Lower lobe of right lung (tissue), 2 donors: ENCODE measurements around the gene SH3BGR. TPM values are rescaled to one million over a fixed set of nuclear protein-coding genes. Genes with fewer than 3 reads are reported as not detected.

Source experiments
- ATAC-seq, 2 donors: fragments of 200-7000 bp; cut with Tn5 transposase; one replicate each; pipeline ENCODE4 v1.9.1; 2020 to 2022; ENCODE audit warnings: mild to moderate bottlenecking in 2 of 2, moderate library complexity in 2 of 2
- DNase-seq: peaks from one replicate; pipeline ENCODE4 v3.0.0-alpha.2; 2020
- H3K27ac ChIP-seq: fragments of 200-600 bp; one replicate; pipeline ENCODE4 v1.8.0; 2022
- H3K27me3 ChIP-seq: fragments of 200-600 bp; one replicate; pipeline ENCODE4 v1.8.0; 2022; ENCODE audit warnings: low read depth
- H3K36me3 ChIP-seq: fragments of 200-600 bp; one replicate; pipeline ENCODE4 v1.8.0; 2022; ENCODE audit warnings: mild to moderate bottlenecking
- H3K4me1 ChIP-seq: fragments of 200-600 bp; one replicate; pipeline ENCODE4 v1.8.0; 2022
- H3K4me3 ChIP-seq: fragments of 200-600 bp; one replicate; pipeline ENCODE4 v1.8.0; 2022; ENCODE audit warnings: mild to moderate bottlenecking
- H3K9me3 ChIP-seq: fragments of 200-600 bp; one replicate; pipeline ENCODE4 v1.8.0; 2022
- CTCF ChIP-seq: fragments of 200-600 bp; IDR thresholded peaks from one replicate; pipeline ENCODE4 v1.8.0; 2022; ENCODE audit warnings: antibody characterized with exemption, mild to moderate bottlenecking
- intact Hi-C: fragments of 100-400 bp; cut with DNase I; formaldehyde crosslinking; loops from one replicate; pipeline ENCODE4 v1.11.0; 2022
- total RNA-seq: library from RNA; stranded (reverse); fragmentation: NEBNext Ultra II Directional; extraction: Animal tissue kit (Norgen Biotek cat#: 25700); gene quantifications from one replicate; pipeline ENCODE4 v1.2.1, GENCODE V29; 2021
- donor health status: DM: no; HTN: yes; CAD: no; lungs with severe emphysema.

Gene SH3BGR
- total RNA-seq, 1 donor from 2014 or later, result 4.1 TPM

DNA sequence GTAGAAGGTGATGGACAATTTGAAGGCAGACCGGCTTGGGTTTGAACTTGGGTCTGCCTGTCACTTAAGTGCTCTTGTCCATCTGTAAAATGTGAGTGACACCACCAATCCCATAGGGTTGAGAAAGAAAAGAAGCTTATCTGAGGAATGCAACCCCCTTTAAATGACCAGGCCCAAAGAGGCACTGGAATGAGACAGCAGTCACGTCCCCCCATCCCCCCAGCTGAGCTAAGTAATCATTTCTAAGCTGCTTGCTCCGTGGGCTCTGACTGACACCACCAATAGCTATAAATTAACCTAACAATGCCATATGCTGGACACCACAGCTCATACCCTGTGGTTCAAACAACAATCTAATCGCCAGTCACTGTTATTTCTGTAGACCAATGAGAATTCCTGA lies 21.3 kb upstream of the SH3BGR start:
- no peaks in the 10 kb centered on the region for H3K4me1 ChIP-seq
- ATAC-seq, result no peak
- no peak for TF ChIP-seq CTCF
- no peaks in the 10 kb centered on the region for H3K9me3 ChIP-seq
- no peaks in the 10 kb centered on the region for H3K36me3 ChIP-seq
- intact Hi-C loops, result no loop called here
- DNase-seq, result no peak
- H3K4me3 ChIP-seq, result no peak overlapping the region
- no peaks in the 10 kb centered on the region for H3K27me3 ChIP-seq
- H3K27ac ChIP-seq, result no peak overlapping the region

GRCh38 chr21:39430954-39431353 lies 20.8 kb upstream of the SH3BGR start:
- H3K36me3 ChIP-seq, result no peaks in the 10 kb centered on the region
- intact Hi-C loops, result no loop called here

GRCh38 chr21:39434950-39435349 lies 16.8 kb upstream of the SH3BGR start:
- TF ChIP-seq CTCF, result no peak
- Histone ChIP-seq H3K36me3 (no peaks in the 10 kb centered on the region), H3K4me1 (no peaks in the 10 kb centered on the region), H3K9me3 (no peaks in the 10 kb centered on the region), H3K27ac (no peak overlapping the region), H3K4me3 (no peak overlapping the region), H3K27me3 (no peaks in the 10 kb centered on the region)
- DNase-seq (no peak), ATAC-seq (no peak)
- intact Hi-C loops, result no loop called here

More at GRCh38 chr21:39430954-39431353, 20.8 kb upstream of the SH3BGR start:
- Histone ChIP-seq H3K4me1 (no peaks in the 10 kb centered on the region), H3K27me3 (no peaks in the 10 kb centered on the region), H3K27ac (no peak overlapping the region), H3K4me3 (no peak overlapping the region), H3K9me3 (no peaks in the 10 kb centered on the region)
- TF ChIP-seq CTCF, result no peak
- DNase-seq (no peak), ATAC-seq (no peak)

GRCh38 chr21:39439232-39439631 lies 12.5 kb upstream of the SH3BGR start:
- H3K9me3 ChIP-seq, result no peaks in the 10 kb centered on the region
- no peak for ATAC-seq
- no peak for TF ChIP-seq CTCF

GRCh38 chr21:39441502-39442475 lies 10.0 kb upstream of the SH3BGR start:
- no peaks in the 10 kb centered on the region for H3K9me3 ChIP-seq
- H3K27me3 ChIP-seq, result no peaks in the 10 kb centered on the region
- intact Hi-C loops, result no loop called here
- no peak for ATAC-seq
- H3K36me3 ChIP-seq, result no peaks in the 10 kb centered on the region
- H3K4me1 ChIP-seq, result peaks cover 17% of the 10 kb centered on the region
- DNase-seq, result no peak
- TF ChIP-seq CTCF, result peak; percentile 62
- H3K27ac ChIP-seq, result no peak overlapping the region
- no peak overlapping the region for H3K4me3 ChIP-seq

More at GRCh38 chr21:39439232-39439631, 12.5 kb upstream of the SH3BGR start:
- H3K27ac ChIP-seq, result no peak overlapping the region
- H3K36me3 ChIP-seq, result no peaks in the 10 kb centered on the region
- no peaks in the 10 kb centered on the region for H3K27me3 ChIP-seq
- H3K4me3 ChIP-seq, result no peak overlapping the region
- H3K4me1 ChIP-seq, result no peaks in the 10 kb centered on the region
- no peak for DNase-seq
- intact Hi-C loops, result no loop called here
